IPS-NIHi11 (cell line): Measurements from ENCODE around the gene SKAP1.
"Not testable (repeated sequence)": the region's sequence is repeated elsewhere in the genome, so short reads cannot be mapped to it uniquely, and the experiment has no call there.

Experiments used
- DNase-seq: peaks from one replicate; pipeline ENCODE4 v3.0.0; 2012; ENCODE audit warnings: mixed read lengths, low spot score

Gene SKAP1

GRCh38 chr17:48317732-48318131 lies 112.3 kb downstream of the SKAP1 start:
- no peak for DNase-seq

GRCh38 chr17:48314716-48315115 lies 115.3 kb downstream of the SKAP1 start:
- no peak for DNase-seq

- DNase-seq, result no peak
Measured at GRCh38 chr17:48313096-48313755, 116.8 kb downstream of the SKAP1 start.

- no peak for DNase-seq
Measured at GRCh38 chr17:48311324-48311723, 118.7 kb downstream of the SKAP1 start.

- DNase-seq, result peak; percentile 11
Measured at GRCh38 chr17:48310748-48311213, 119.2 kb downstream of the SKAP1 start.

- DNase-seq, result no peak
Measured at GRCh38 chr17:48308581-48308980, 121.4 kb downstream of the SKAP1 start.

- DNase-seq, result peak; percentile 42
Measured at GRCh38 chr17:48307814-48308411, 122.1 kb downstream of the SKAP1 start.

- DNase-seq, result no peak
Measured at GRCh38 chr17:48307255-48307654, 122.8 kb downstream of the SKAP1 start.

- no peak for DNase-seq
Measured at GRCh38 chr17:48301002-48301401, 129.0 kb downstream of the SKAP1 start.

- DNase-seq, result no peak
Measured at GRCh38 chr17:48299760-48300159, 130.3 kb downstream of the SKAP1 start.

GRCh38 chr17:48297825-48298224 lies 132.2 kb downstream of the SKAP1 start:
- DNase-seq, result no peak

- DNase-seq, result no peak
Measured at GRCh38 chr17:48296453-48296852, 133.6 kb downstream of the SKAP1 start.

- DNase-seq, result no peak
Measured at GRCh38 chr17:48295362-48296288, 134.4 kb downstream of the SKAP1 start.

- DNase-seq, result no peak
Measured at GRCh38 chr17:48294806-48295361, 135.1 kb downstream of the SKAP1 start.

- no peak for DNase-seq
Measured at GRCh38 chr17:48294020-48294805, 135.8 kb downstream of the SKAP1 start.

- DNase-seq, result no peak
Measured at GRCh38 chr17:48293319-48294019, 136.5 kb downstream of the SKAP1 start.

GRCh38 chr17:48290378-48290777 lies 139.6 kb downstream of the SKAP1 start:
- no peak for DNase-seq

- DNase-seq, result not testable (repeated sequence)
Measured at GRCh38 chr17:48286917-48287316, 143.1 kb downstream of the SKAP1 start.

- no peak for DNase-seq
Measured at GRCh38 chr17:48285614-48286013, 144.4 kb downstream of the SKAP1 start.

- no peak for DNase-seq
Measured at GRCh38 chr17:48283907-48284306, 146.1 kb downstream of the SKAP1 start.

- DNase-seq, result no peak
Measured at GRCh38 chr17:48283411-48283810, 146.6 kb downstream of the SKAP1 start.
